ENCODE measurements around the gene NEURL2. TPM values are rescaled to one million over a fixed set of nuclear protein-coding genes. Genes with fewer than 3 reads are reported as not detected.

NEURL2 gene
- total RNA-seq, 2 donors from 2014 or later, result 9.8 to 11.3 TPM

DNA sequence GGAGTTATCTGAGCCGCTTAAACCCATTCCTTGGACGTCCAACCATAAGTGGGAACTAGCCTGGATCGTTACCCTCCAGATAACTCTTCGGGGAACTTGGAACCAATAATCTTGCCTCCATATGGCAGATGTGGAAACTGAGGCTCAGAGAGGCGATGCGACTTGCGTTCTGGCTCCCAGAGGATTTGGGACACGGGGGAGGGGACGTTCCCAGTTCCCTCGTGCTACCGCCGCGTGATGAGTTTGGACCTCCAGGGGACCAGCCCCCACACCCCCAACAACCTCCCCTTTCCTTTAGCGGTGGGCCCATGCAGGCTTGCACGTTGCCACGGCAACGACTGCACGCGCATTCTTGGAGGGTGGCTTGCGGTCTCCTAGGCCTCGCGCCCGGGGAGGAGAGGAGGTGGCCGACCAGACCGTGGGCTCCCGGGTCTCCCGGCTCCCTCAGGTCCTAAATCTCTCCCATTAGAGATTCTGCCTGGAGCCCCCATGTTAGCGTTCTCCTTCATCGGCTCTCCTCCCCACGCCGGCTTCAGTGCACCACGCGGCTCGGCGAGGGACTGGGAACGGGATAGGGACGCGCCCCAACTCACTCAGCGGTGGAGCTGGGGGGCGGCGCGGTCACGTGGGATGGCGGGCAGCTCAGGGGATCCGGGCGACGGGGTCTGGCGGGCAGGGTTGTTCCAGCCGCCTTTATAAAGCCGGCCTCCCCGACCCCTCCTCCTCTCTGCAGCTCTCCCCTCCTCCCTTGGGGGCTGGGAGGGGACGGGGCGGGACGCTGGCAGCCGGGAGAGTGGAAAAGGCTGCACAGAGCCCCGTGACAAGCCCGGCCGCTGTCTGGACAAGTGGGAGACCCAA, 20.7 kb upstream of the NEURL2 start, which contains the start of gene PLTP:
PLTP (minus strand) TSS at position 670 of the 858 bp plus-strand sequence. CDS start 703 bp downstream, outside the sequence.
- H3K27ac ChIP-seq, result peak within 1 kb of the TSS; percentile 60 to 65
- TF ChIP-seq POLR2A (IDR thresholded peaks at IDR 0.05) (peak; percentile 50), POLR2AphosphoS5 (IDR thresholded peaks at IDR 0.05) (no peak)
- no peaks in the 10 kb centered on the region for H3K4me1 ChIP-seq (replicated peaks)
- H3K9me3 ChIP-seq, result no peaks in the 10 kb centered on the region
- no peaks in the 10 kb centered on the region for H3K27me3 ChIP-seq (replicated peaks; ENCODE audit: insufficient read depth)
- 3% methylated on average over 42 of the region's 58 CpGs for WGBS
- intact Hi-C loops (cut with DNase I), result loop anchor here (2.0 kb wide), 1 partner anchor 61 kb away; the partner anchor contains the start of gene ZNF335
- DNase-seq (ENCODE audit: low spot score), result peak; percentile 29
- H3K36me3 ChIP-seq, result no peaks in the 10 kb centered on the region
- H3K4me3 ChIP-seq, result peak within 1 kb of the TSS; percentile 29 to 32

- H3K9me3 ChIP-seq, result no peaks in the 10 kb centered on the region
- WGBS, result 4% methylated on average over 43 of the region's 43 CpGs
- intact Hi-C loops (cut with DNase I), result loop anchor here (2.0 kb wide), 1 partner anchor 62 kb away; the partner anchor contains the start of gene ZNF335
- H3K27ac ChIP-seq, result peak overlapping the region; percentile 60 to 65
- no peaks in the 10 kb centered on the region for H3K4me1 ChIP-seq (replicated peaks)
- peak; percentile 92 for DNase-seq (ENCODE audit: low spot score)
- no peaks in the 10 kb centered on the region for H3K36me3 ChIP-seq
- H3K4me3 ChIP-seq, result peak overlapping the region; percentile 29 to 32
- TF ChIP-seq POLR2AphosphoS5 (IDR thresholded peaks at IDR 0.05) (peak; percentile 78), POLR2A (IDR thresholded peaks at IDR 0.05) (peak; percentile 68), CTCF (IDR thresholded peaks at IDR 0.05) (no peak)
- H3K27me3 ChIP-seq (replicated peaks; ENCODE audit: insufficient read depth), result no peaks in the 10 kb centered on the region
Observed at GRCh38 chr20:45910670-45911485, 19.9 kb upstream of the NEURL2 start.

- H3K4me1 ChIP-seq (replicated peaks), result no peaks in the 10 kb centered on the region
- H3K27me3 ChIP-seq (replicated peaks; ENCODE audit: insufficient read depth), result no peaks in the 10 kb centered on the region
- 89% methylated on average over 22 of the region's 22 CpGs for WGBS
- H3K4me3 ChIP-seq, result no peak overlapping the region
- TF ChIP-seq POLR2A (IDR thresholded peaks at IDR 0.05) (no peak), CTCF (IDR thresholded peaks at IDR 0.05) (no peak), POLR2AphosphoS5 (IDR thresholded peaks at IDR 0.05) (no peak)
- intact Hi-C loops (cut with DNase I), result loop anchor here (2.0 kb wide), 1 partner anchor 63 kb away; the partner anchor contains the start of gene ZNF335
- H3K27ac ChIP-seq, result no peak overlapping the region
- H3K36me3 ChIP-seq, result no peaks in the 10 kb centered on the region
- H3K9me3 ChIP-seq, result no peaks in the 10 kb centered on the region
- no peak for DNase-seq (ENCODE audit: low spot score)
Observed at GRCh38 chr20:45909817-45910669, 19.0 kb upstream of the NEURL2 start.

- H3K27me3 ChIP-seq (replicated peaks; ENCODE audit: insufficient read depth), result no peaks in the 10 kb centered on the region
- TF ChIP-seq CTCF (IDR thresholded peaks at IDR 0.05) (no peak), POLR2A (IDR thresholded peaks at IDR 0.05) (no peak), POLR2AphosphoS5 (IDR thresholded peaks at IDR 0.05) (no peak)
- no peaks in the 10 kb centered on the region for H3K36me3 ChIP-seq
- H3K4me1 ChIP-seq (replicated peaks), result no peaks in the 10 kb centered on the region
- H3K9me3 ChIP-seq, result no peaks in the 10 kb centered on the region
- no peak overlapping the region for H3K4me3 ChIP-seq
- H3K27ac ChIP-seq, result no peak overlapping the region
- 91% methylated on average over 12 of the region's 12 CpGs for WGBS
- no peak for DNase-seq (ENCODE audit: low spot score)
- intact Hi-C loops (cut with DNase I), result no loop called here
Observed at GRCh38 chr20:45909336-45909808, 18.4 kb upstream of the NEURL2 start.
